H1 (cell line): ENCODE data around the gene GALNT1. TPM values are rescaled to one million over a fixed set of nuclear protein-coding genes. Genes with fewer than 3 reads are reported as not detected.

ENCODE experiments used
- EZH2 ChIP-seq: fragments of 200-600 bp; sonication (generic); IDR thresholded peaks from 2 replicates; pipeline ENCODE4 v1.7.1; 2012; ENCODE audit warnings: low read depth, mild to moderate bottlenecking, moderate library complexity, low read length, inconsistent platforms; ENCODE audit not compliant: severe bottlenecking
- ZNF274 ChIP-seq: IDR thresholded peaks from 2 replicates; pipeline ENCODE4 v1.7.0; 2012; ENCODE audit warnings: low read length, borderline replicate concordance; ENCODE audit errors: extremely low read depth
- polyA plus RNA-seq, 7 experiments: library from polyadenylated mRNA; depleted of rRNA in 3 of 7; stranded (reverse) in 5 of 7; unstranded in 2 of 7; fragments of >200 nt in 5 of 7; fragments of 200-250 nt in 2 of 7; gene quantifications; 1 replicate in 5 of 7; 2 replicates in 1 of 7; 4 replicates in 1 of 7; pipeline versions ENCODE4 v1.2.1 to v1.2.3, GENCODE V29; 2011 to 2013; ENCODE audit warnings: missing spikeins in 2 of 7, mixed read lengths in 2 of 7
- total RNA-seq: library from RNA; stranded (reverse); fragmentation: NEBNext Ultra II Directional; extraction: Animal tissue kit (Norgen Biotek cat#: 25700); gene quantifications from 2 replicates; pipeline ENCODE4 v1.2.1, GENCODE V29; 2021

Gene GALNT1
- total and polyA plus RNA-seq, 2 of the 8 experiments (the other 6 are each of a cell fraction or from before 2014, with no cell fraction given) = 22.4 to 101 TPM

GRCh38 chr18:35729991-35730668 lies 148.6 kb downstream of the GALNT1 start (continued):
- TF ChIP-seq EZH2 = no peak
- TF ChIP-seq ZNF274 = no peak
